Measurements from ENCODE around the gene LRRC18. TPM values are rescaled to one million over a fixed set of nuclear protein-coding genes. Genes with fewer than 3 reads are reported as not detected.

LRRC18 gene
- total and polyA plus RNA-seq, 9 of the 15 experiments (the other 6 are each of a cell fraction or from before 2014, with no cell fraction given), result not detected

GRCh38 chr10:48926764-48927540 lies 12.7 kb downstream of the LRRC18 start (continued):
- TF ChIP-seq PREB (CRISPR knock-in tag; IDR thresholded peaks at IDR 0.05) (no peak), SP2 (IDR thresholded peaks at IDR 0.05; ENCODE audit: extremely low read depth, low read depth, low read length, poor library complexity, severe bottlenecking) (no peak), ZBTB12 (CRISPR knock-in tag; IDR thresholded peaks at IDR 0.05) (no peak), ZNF398 (CRISPR knock-in tag; IDR thresholded peaks at IDR 0.05) (no peak), SMARCA5 (IDR thresholded peaks at IDR 0.05) (no peak)

All from K562 (cell line).